Breast epithelium (tissue), 3 donors: ENCODE data around the gene RPS6KL1.

Experiments used
- POLR2A ChIP-seq: fragments of 450-650 bp; IDR thresholded peaks from one replicate; pipeline ENCODE4 v1.6.1; 2016; ENCODE audit warnings: antibody characterized with exemption, mild to moderate bottlenecking, moderate library complexity
- POLR2AphosphoS5 ChIP-seq, 3 donors: sonication (generic); formaldehyde crosslinking; IDR thresholded peaks; one replicate each; pipeline ENCODE4 v1.6.1; 2017; ENCODE audit warnings: antibody characterized with exemption in 3 of 3
- TF ChIP-seq, protein P1 (sequence below), 3 donors: fragments of 450-650 bp; IDR thresholded peaks; one replicate each; pipeline ENCODE4 v1.5.1; 2016 to 2017; ENCODE audit warnings: antibody characterized with exemption in 3 of 3, mild to moderate bottlenecking in 3 of 3, moderate library complexity in 3 of 3

- TF ChIP-seq, protein P1, sequence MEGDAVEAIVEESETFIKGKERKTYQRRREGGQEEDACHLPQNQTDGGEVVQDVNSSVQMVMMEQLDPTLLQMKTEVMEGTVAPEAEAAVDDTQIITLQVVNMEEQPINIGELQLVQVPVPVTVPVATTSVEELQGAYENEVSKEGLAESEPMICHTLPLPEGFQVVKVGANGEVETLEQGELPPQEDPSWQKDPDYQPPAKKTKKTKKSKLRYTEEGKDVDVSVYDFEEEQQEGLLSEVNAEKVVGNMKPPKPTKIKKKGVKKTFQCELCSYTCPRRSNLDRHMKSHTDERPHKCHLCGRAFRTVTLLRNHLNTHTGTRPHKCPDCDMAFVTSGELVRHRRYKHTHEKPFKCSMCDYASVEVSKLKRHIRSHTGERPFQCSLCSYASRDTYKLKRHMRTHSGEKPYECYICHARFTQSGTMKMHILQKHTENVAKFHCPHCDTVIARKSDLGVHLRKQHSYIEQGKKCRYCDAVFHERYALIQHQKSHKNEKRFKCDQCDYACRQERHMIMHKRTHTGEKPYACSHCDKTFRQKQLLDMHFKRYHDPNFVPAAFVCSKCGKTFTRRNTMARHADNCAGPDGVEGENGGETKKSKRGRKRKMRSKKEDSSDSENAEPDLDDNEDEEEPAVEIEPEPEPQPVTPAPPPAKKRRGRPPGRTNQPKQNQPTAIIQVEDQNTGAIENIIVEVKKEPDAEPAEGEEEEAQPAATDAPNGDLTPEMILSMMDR (IDR thresholded peaks at IDR 0.05): no peak
- TF ChIP-seq POLR2A: no peak
- no peak for TF ChIP-seq POLR2AphosphoS5 (IDR thresholded peaks at IDR 0.05)
These were observed 25.4 kb downstream of the RPS6KL1 start for GRCh38 chr14:74897642-74898041.
